Lower leg skin (tissue), 3 donors: ENCODE measurements around the gene SDHD.

ENCODE experiments used
- CTCF ChIP-seq, 3 donors: fragments of 450-650 bp; IDR thresholded peaks; one replicate each; pipeline ENCODE4 v1.5.1; 2016; ENCODE audit warnings: antibody characterized with exemption in 3 of 3, mild to moderate bottlenecking in 3 of 3, moderate library complexity in 2 of 3
- POLR2A ChIP-seq, 2 donors: fragments of 450-650 bp; IDR thresholded peaks; one replicate each; pipeline ENCODE4 v1.6.1; 2016 to 2017; ENCODE audit warnings: antibody characterized with exemption in 2 of 2, mild to moderate bottlenecking in 1 of 2, moderate library complexity in 1 of 2

GRCh38 chr11:112050721-112051120 is 36.0 kb upstream of the SDHD start:
- TF ChIP-seq POLR2A (IDR thresholded peaks at IDR 0.05) (no peak), CTCF (IDR thresholded peaks at IDR 0.05) (no peak)
